ENCODE results near the gene MAOB. TPM values are rescaled to one million over a fixed set of nuclear protein-coding genes. Genes with fewer than 3 reads are reported as not detected.

MAOB gene
- polyA plus RNA-seq, 4 donors = 20.5 to 179 (median 118) TPM

DNA sequence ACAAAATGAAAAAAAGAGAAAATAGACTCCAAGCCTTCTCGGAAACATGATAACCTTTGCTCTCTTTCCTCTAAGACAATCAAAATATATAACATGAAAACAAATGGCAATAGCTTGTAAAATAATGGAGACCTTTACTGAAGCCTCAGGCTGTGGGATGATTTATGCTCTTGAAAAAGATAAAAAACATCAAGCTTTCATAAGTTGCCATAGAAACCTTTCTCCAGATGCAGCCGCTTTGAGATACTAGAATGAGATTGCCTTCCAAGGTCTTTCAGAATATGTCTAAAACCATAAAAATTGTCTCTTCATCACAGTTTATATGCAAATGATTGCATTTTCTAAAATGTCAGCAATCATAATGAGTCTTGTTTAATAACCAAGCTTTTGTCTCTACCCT lies 31.6 kb downstream of the MAOB start:
- Histone ChIP-seq H3K4me1 (ENCODE audit: control insufficient read depth in 3 of 3, insufficient read depth in 2 of 3, low read depth in 1 of 3, low read length in 2 of 3) (peaks cover 0 to 5% (median 0%) of the 10 kb centered on the region in 3 donors), H3K27me3 (ENCODE audit: control insufficient read depth in 3 of 3, insufficient read depth in 3 of 3, low read length in 3 of 3) (no peaks in the 10 kb centered on the region), H3K4me3 (ENCODE audit: low read depth in 1 of 3, low read length in 3 of 3) (no peak overlapping the region), H3K9me3 (ENCODE audit: control insufficient read depth in 2 of 2, insufficient read depth in 1 of 2, low read depth in 1 of 2, low read length in 1 of 2) (no peaks in the 10 kb centered on the region), H3K36me3 (ENCODE audit: control insufficient read depth in 3 of 3, insufficient read depth in 2 of 3, low read depth in 1 of 3, low read length in 3 of 3) (no peaks in the 10 kb centered on the region), H3K27ac (ENCODE audit: low read depth in 1 of 3, low read length in 2 of 3) (no peak overlapping the region)
- FAIRE-seq (no peak), DNase-seq (no peak)
- 66 to 74% (median 69%) methylated on average over 2 of the region's 2 CpGs for WGBS, 3 donors

DNA sequence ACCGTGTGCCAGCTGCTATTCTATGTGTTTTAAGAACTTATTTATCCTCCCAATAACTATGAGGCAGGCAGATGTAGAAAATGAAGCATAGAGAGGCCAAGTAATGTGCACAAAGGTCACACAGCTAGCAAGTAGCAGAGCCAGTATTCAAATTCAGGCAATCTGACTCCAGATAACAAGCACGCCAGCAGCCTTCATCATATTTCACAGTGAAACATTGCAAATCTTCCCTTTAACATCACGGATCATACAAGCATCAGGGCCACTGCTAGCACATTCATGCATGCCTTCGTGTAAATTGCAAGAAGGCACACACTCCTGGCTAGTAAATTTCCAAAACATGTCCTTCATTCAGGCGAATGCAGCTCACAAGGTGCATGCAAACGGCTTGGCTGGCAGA lies 33.1 kb downstream of the MAOB start:
- H3K4me3 ChIP-seq (ENCODE audit: low read depth in 1 of 3, low read length in 3 of 3) = no peak overlapping the region
- H3K27me3 ChIP-seq (ENCODE audit: control insufficient read depth in 3 of 3, insufficient read depth in 3 of 3, low read length in 3 of 3) = no peaks in the 10 kb centered on the region
- no peak overlapping the region for H3K27ac ChIP-seq (ENCODE audit: low read depth in 1 of 3, low read length in 2 of 3)
- DNase-seq (peak in 1 of 2 donors; percentile 18), FAIRE-seq (no peak)
- peaks cover 0 to 5% (median 0%) of the 10 kb centered on the region in 3 donors for H3K4me1 ChIP-seq (ENCODE audit: control insufficient read depth in 3 of 3, insufficient read depth in 2 of 3, low read depth in 1 of 3, low read length in 2 of 3)
- 47 to 70% (median 56%) methylated on average over 6 of the region's 6 CpGs for WGBS, 3 donors
- H3K36me3 ChIP-seq (ENCODE audit: control insufficient read depth in 3 of 3, insufficient read depth in 2 of 3, low read depth in 1 of 3, low read length in 3 of 3) = no peaks in the 10 kb centered on the region
- H3K9me3 ChIP-seq (ENCODE audit: control insufficient read depth in 2 of 2, insufficient read depth in 1 of 2, low read depth in 1 of 2, low read length in 1 of 2) = no peaks in the 10 kb centered on the region

DNA sequence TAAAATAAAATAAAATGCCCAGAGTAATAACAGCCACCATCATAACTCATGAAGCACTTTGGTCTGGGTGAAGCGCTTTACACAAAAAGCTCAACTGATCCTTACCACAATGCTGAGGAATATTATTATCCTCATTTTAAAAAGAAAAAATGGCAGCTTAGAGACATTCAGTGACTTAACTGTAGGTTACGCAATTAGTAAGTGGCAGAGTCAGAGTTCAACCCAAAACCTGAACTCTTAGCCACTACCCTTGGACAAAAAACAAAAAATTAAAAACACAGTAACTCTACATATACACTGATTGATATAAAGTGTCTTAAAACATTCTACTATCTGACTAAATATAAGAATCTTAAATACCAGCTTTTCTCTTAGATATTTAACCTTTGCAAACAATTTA lies 34.9 kb downstream of the MAOB start:
- WGBS, 3 donors = 98 to 100% (median 98%) methylated on average over 2 of the region's 2 CpGs
- FAIRE-seq (no peak), DNase-seq (no peak)
- H3K27ac ChIP-seq (ENCODE audit: low read depth in 1 of 3, low read length in 2 of 3) = no peak overlapping the region
- H3K4me3 ChIP-seq (ENCODE audit: low read depth in 1 of 3, low read length in 3 of 3) = no peak overlapping the region
- H3K27me3 ChIP-seq (ENCODE audit: control insufficient read depth in 3 of 3, insufficient read depth in 3 of 3, low read length in 3 of 3) = no peaks in the 10 kb centered on the region
- peaks cover 0 to 2% (median 0%) of the 10 kb centered on the region in 3 donors for H3K36me3 ChIP-seq (ENCODE audit: control insufficient read depth in 3 of 3, insufficient read depth in 2 of 3, low read depth in 1 of 3, low read length in 3 of 3)
- H3K4me1 ChIP-seq (ENCODE audit: control insufficient read depth in 3 of 3, insufficient read depth in 2 of 3, low read depth in 1 of 3, low read length in 2 of 3) = peaks cover 0 to 5% (median 0%) of the 10 kb centered on the region in 3 donors
- no peaks in the 10 kb centered on the region for H3K9me3 ChIP-seq (ENCODE audit: control insufficient read depth in 2 of 2, insufficient read depth in 1 of 2, low read depth in 1 of 2, low read length in 1 of 2)

DNA sequence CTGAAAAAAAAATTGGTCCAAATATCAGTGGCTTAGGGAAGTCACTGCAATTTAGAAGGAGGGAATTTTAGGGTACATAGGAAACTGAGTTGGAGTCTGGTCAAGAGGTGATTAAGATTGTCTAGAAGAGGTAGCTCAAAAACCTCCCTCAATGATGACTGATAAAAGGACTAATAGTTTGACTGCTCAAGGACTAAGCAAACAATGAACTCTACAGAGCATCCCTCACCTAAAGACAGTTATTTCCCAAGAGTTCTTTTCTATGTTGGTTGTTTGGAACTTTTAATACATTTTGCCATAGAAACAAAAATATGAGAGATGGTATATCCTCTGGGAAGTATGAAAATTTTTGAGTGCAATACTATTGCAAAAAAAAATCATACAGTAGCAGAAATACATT lies 35.7 kb downstream of the MAOB start:
- peaks cover 0 to 2% (median 0%) of the 10 kb centered on the region in 3 donors for H3K36me3 ChIP-seq (ENCODE audit: control insufficient read depth in 3 of 3, insufficient read depth in 2 of 3, low read depth in 1 of 3, low read length in 3 of 3)
- no peak overlapping the region for H3K27ac ChIP-seq (ENCODE audit: low read depth in 1 of 3, low read length in 2 of 3)
- FAIRE-seq = no peak
- H3K4me3 ChIP-seq (ENCODE audit: low read depth in 1 of 3, low read length in 3 of 3) = no peak overlapping the region
- H3K27me3 ChIP-seq (ENCODE audit: control insufficient read depth in 3 of 3, insufficient read depth in 3 of 3, low read length in 3 of 3) = no peaks in the 10 kb centered on the region
- H3K9me3 ChIP-seq (ENCODE audit: control insufficient read depth in 2 of 2, insufficient read depth in 1 of 2, low read depth in 1 of 2, low read length in 1 of 2) = no peaks in the 10 kb centered on the region
- H3K4me1 ChIP-seq (ENCODE audit: control insufficient read depth in 3 of 3, insufficient read depth in 2 of 3, low read depth in 1 of 3, low read length in 2 of 3) = peaks cover 0 to 5% (median 0%) of the 10 kb centered on the region in 3 donors
- DNase-seq = no peak

DNA sequence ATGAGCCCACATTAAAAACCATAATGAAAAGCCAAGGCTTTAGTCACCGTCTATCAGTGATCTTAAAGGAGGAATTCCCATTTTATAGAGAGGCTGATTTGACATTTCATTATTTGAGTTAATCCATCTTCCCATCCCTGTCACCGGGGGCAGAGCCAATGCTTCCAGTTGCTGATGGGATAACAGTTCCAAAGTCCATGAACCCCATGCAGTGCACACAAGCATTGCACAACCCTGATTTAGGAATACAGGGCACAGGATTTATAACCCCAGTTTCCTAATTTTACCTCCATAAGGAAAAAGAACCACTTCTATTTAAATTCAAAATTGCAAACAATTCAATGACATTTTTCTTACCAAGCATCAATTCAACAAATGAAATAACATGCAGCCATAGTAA lies 36.5 kb downstream of the MAOB start:
- FAIRE-seq (no peak), DNase-seq (peak in 1 of 2 donors; percentile 22)
- Histone ChIP-seq H3K9me3 (ENCODE audit: control insufficient read depth in 2 of 2, insufficient read depth in 1 of 2, low read depth in 1 of 2, low read length in 1 of 2) (no peaks in the 10 kb centered on the region), H3K27me3 (ENCODE audit: control insufficient read depth in 3 of 3, insufficient read depth in 3 of 3, low read length in 3 of 3) (no peaks in the 10 kb centered on the region), H3K4me1 (ENCODE audit: control insufficient read depth in 3 of 3, insufficient read depth in 2 of 3, low read depth in 1 of 3, low read length in 2 of 3) (peaks cover 0 to 5% (median 0%) of the 10 kb centered on the region in 3 donors), H3K4me3 (ENCODE audit: low read depth in 1 of 3, low read length in 3 of 3) (no peak overlapping the region), H3K27ac (ENCODE audit: low read depth in 1 of 3, low read length in 2 of 3) (no peak overlapping the region), H3K36me3 (ENCODE audit: control insufficient read depth in 3 of 3, insufficient read depth in 2 of 3, low read depth in 1 of 3, low read length in 3 of 3) (peaks cover 0 to 3% (median 0%) of the 10 kb centered on the region in 3 donors)
- 20 to 65% (median 55%) methylated on average over 2 of the region's 2 CpGs for WGBS, 3 donors

DNA sequence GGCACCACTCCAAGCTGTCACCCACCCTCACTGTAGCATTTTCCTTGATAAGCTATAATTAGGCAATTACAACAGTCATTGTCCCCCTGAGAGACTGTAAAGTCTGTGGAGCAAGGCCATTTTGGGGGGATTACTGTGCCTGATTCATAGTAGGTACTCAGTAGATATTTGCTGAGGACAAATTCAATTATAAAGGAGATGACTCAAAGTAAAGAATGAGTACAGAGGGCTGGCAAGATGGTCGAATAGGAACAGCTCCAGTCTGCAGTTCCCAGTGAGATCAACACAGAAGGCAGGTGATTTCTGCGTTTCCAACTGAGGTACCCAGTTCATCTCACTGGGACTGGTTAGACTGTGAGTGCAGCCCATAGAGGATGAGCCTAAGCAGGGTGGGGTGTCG lies 42.0 kb downstream of the MAOB start:
- no peaks in the 10 kb centered on the region for H3K4me1 ChIP-seq (ENCODE audit: control insufficient read depth in 3 of 3, insufficient read depth in 2 of 3, low read depth in 1 of 3, low read length in 2 of 3)
- FAIRE-seq = no peak
- 58 to 91% (median 83%) methylated on average over 3 of the region's 3 CpGs for WGBS, 3 donors
- peaks cover 0 to 7% (median 2%) of the 10 kb centered on the region in 3 donors for H3K36me3 ChIP-seq (ENCODE audit: control insufficient read depth in 3 of 3, insufficient read depth in 2 of 3, low read depth in 1 of 3, low read length in 3 of 3)
- no peaks in the 10 kb centered on the region for H3K9me3 ChIP-seq (ENCODE audit: control insufficient read depth in 2 of 2, insufficient read depth in 1 of 2, low read depth in 1 of 2, low read length in 1 of 2)
- DNase-seq = no peak
- H3K4me3 ChIP-seq (ENCODE audit: low read depth in 1 of 3, low read length in 3 of 3) = no peak overlapping the region
- H3K27ac ChIP-seq (ENCODE audit: low read depth in 1 of 3, low read length in 2 of 3) = no peak overlapping the region
- H3K27me3 ChIP-seq (ENCODE audit: control insufficient read depth in 3 of 3, insufficient read depth in 3 of 3, low read length in 3 of 3) = no peaks in the 10 kb centered on the region

DNA sequence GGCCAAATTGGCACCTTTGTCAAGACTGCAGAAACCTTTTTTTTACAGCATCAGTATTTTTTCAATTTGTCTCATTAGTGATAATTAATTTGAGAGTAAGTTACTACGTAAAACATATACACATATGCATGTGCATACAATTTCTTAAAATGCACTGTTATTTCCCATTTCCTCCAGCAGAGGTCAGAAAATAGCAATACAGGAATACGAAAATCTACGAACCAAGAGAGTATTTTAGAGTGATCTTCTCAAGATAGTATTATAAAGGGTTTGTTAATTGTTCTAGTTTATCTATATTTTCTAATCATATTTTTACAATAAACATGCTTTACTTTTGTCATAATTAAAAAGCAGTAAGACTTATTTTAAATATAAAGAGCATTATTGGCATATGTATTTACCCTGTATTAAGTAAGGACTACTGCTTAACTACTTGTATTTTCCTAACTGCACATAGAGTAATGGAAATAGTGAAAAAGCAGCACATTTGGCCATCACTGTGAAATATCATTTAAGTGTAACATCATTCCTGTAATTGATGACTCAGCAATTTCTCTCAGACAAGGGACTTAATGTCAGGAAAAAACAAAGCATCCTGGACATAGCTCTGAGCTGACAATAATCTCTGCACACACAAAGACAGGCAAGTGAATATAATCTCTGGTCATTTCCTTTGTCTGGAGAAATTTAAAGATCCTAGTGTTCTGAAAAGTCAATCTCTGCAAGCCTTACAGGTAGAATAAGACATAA lies 45.6 kb downstream of the MAOB start:
- peak; percentile 64 for FAIRE-seq

DNA sequence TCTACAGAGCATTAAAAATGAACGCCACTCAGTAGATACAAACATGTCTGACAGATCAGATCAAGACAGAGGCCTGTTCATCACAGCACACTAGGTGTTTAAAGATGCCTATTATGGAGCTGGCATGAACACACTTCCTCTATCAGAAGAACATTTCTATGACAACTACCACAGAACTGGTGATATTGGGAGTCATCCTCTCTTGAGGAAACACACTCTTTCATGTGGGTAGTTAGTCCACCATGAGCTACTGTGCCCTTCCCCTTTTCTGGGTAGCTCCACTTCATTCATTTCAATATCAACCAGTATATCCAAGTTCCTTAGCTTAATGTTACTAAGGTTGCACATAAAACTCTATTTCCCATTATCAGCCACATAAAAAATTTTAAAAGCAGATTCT lies 46.7 kb downstream of the MAOB start:
- FAIRE-seq (no peak), DNase-seq (no peak)
- H3K4me3 ChIP-seq (ENCODE audit: low read depth in 1 of 3, low read length in 3 of 3) = no peak overlapping the region
- H3K27ac ChIP-seq (ENCODE audit: low read depth in 1 of 3, low read length in 2 of 3) = no peak overlapping the region
- H3K9me3 ChIP-seq (ENCODE audit: control insufficient read depth in 2 of 2, insufficient read depth in 1 of 2, low read depth in 1 of 2, low read length in 1 of 2) = no peaks in the 10 kb centered on the region
- 60 to 88% (median 78%) methylated on average over 1 of the region's 1 CpG for WGBS, 3 donors
- no peaks in the 10 kb centered on the region for H3K27me3 ChIP-seq (ENCODE audit: control insufficient read depth in 3 of 3, insufficient read depth in 3 of 3, low read length in 3 of 3)
- no peaks in the 10 kb centered on the region for H3K4me1 ChIP-seq (ENCODE audit: control insufficient read depth in 3 of 3, insufficient read depth in 2 of 3, low read depth in 1 of 3, low read length in 2 of 3)
- H3K36me3 ChIP-seq (ENCODE audit: control insufficient read depth in 3 of 3, insufficient read depth in 2 of 3, low read depth in 1 of 3, low read length in 3 of 3) = peaks cover 0 to 2% (median 2%) of the 10 kb centered on the region in 3 donors

More for the DNA sequence above, 45.6 kb downstream of the MAOB start:
- Histone ChIP-seq H3K27me3 (ENCODE audit: control insufficient read depth in 3 of 3, insufficient read depth in 3 of 3, low read length in 3 of 3) (no peaks in the 10 kb centered on the region), H3K4me3 (ENCODE audit: low read depth in 1 of 3, low read length in 3 of 3) (no peak overlapping the region), H3K4me1 (ENCODE audit: control insufficient read depth in 3 of 3, insufficient read depth in 2 of 3, low read depth in 1 of 3, low read length in 2 of 3) (no peaks in the 10 kb centered on the region), H3K9me3 (ENCODE audit: control insufficient read depth in 2 of 2, insufficient read depth in 1 of 2, low read depth in 1 of 2, low read length in 1 of 2) (no peaks in the 10 kb centered on the region), H3K27ac (ENCODE audit: low read depth in 1 of 3, low read length in 2 of 3) (no peak overlapping the region), H3K36me3 (ENCODE audit: control insufficient read depth in 3 of 3, insufficient read depth in 2 of 3, low read depth in 1 of 3, low read length in 3 of 3) (peaks cover 0 to 5% (median 2%) of the 10 kb centered on the region in 3 donors)
- WGBS, 3 donors = 19 to 27% (median 24%) methylated on average over 3 of the region's 3 CpGs
- DNase-seq = peak; percentile 17 to 30

DNA sequence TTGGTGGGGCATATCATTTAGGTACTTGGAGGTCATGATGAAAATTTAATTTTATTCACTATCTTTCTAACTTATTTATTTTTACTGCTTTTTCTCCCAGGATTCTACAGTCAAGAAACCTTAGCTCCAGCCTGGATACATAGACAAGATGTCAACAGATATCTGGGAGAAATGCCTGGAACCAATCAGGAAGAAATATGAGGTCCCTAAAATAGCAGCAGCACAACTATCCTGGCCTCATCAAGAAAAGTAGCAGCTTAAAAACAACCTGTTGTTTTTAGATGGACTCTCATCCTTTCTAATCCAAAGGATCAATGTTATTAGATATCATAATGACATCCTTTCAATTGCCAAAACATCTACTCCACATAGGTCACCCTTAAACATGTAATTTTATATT lies 54.5 kb downstream of the MAOB start:
- no peaks in the 10 kb centered on the region for H3K4me1 ChIP-seq (ENCODE audit: control insufficient read depth in 3 of 3, insufficient read depth in 2 of 3, low read depth in 1 of 3, low read length in 2 of 3)
- H3K4me3 ChIP-seq (ENCODE audit: low read depth in 1 of 3, low read length in 3 of 3) = no peak overlapping the region
- FAIRE-seq (no peak), DNase-seq (no peak)
- H3K27me3 ChIP-seq (ENCODE audit: control insufficient read depth in 3 of 3, insufficient read depth in 3 of 3, low read length in 3 of 3) = no peaks in the 10 kb centered on the region
- H3K9me3 ChIP-seq (ENCODE audit: control insufficient read depth in 2 of 2, insufficient read depth in 1 of 2, low read depth in 1 of 2, low read length in 1 of 2) = peaks cover 0 to 2% of the 10 kb centered on the region in 2 donors
- peaks cover 0 to 6% (median 0%) of the 10 kb centered on the region in 3 donors for H3K36me3 ChIP-seq (ENCODE audit: control insufficient read depth in 3 of 3, insufficient read depth in 2 of 3, low read depth in 1 of 3, low read length in 3 of 3)
- H3K27ac ChIP-seq (ENCODE audit: low read depth in 1 of 3, low read length in 2 of 3) = no peak overlapping the region

All from small intestine (tissue), 7 donors.